ENCODE measurements around the gene CATSPERB.

Gene CATSPERB

DNA sequence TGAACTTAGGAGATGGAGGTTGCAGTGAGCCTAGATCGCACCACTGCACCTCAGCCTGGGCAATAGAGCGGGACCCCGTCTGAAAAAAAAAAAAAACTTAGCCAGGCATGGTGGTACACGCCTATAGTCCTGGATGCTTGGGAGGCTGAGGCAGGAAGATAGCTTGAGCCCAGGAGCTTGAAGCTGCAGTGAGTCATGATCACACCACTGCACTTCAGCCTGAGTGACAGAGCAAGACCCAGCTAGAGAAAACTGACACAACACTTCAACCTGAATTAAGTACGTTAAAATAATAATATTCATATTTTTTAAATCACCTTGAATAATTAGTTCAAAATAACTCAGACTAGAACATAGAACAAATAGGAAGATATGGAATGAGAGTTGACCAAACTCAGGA is 5.7 kb upstream of the CATSPERB start:
- TF ChIP-seq, protein P1, sequence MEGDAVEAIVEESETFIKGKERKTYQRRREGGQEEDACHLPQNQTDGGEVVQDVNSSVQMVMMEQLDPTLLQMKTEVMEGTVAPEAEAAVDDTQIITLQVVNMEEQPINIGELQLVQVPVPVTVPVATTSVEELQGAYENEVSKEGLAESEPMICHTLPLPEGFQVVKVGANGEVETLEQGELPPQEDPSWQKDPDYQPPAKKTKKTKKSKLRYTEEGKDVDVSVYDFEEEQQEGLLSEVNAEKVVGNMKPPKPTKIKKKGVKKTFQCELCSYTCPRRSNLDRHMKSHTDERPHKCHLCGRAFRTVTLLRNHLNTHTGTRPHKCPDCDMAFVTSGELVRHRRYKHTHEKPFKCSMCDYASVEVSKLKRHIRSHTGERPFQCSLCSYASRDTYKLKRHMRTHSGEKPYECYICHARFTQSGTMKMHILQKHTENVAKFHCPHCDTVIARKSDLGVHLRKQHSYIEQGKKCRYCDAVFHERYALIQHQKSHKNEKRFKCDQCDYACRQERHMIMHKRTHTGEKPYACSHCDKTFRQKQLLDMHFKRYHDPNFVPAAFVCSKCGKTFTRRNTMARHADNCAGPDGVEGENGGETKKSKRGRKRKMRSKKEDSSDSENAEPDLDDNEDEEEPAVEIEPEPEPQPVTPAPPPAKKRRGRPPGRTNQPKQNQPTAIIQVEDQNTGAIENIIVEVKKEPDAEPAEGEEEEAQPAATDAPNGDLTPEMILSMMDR (conservative IDR thresholded peaks at IDR 0.05; ENCODE audit: low read depth, low read length): no peak
- DNase-seq (ENCODE audit: low read depth): peak; percentile 27
- H3K4me3 ChIP-seq (ENCODE audit: low read length): no peak overlapping the region

- TF ChIP-seq, protein P1 (conservative IDR thresholded peaks at IDR 0.05; ENCODE audit: low read depth, low read length): no peak
- H3K4me3 ChIP-seq (ENCODE audit: low read length): no peak overlapping the region
- no peak for DNase-seq (ENCODE audit: low read depth)
Observed at GRCh38 chr14:91732859-91733477, 1.1 kb upstream of the CATSPERB start.

GRCh38 chr14:91732439-91732838 is 553 bp upstream of the CATSPERB start:
- no peak for DNase-seq (ENCODE audit: low read depth)
- TF ChIP-seq, protein P1 (conservative IDR thresholded peaks at IDR 0.05; ENCODE audit: low read depth, low read length): no peak
- H3K4me3 ChIP-seq (ENCODE audit: low read length): no peak overlapping the region

GRCh38 chr14:91731018-91731417 is 868 bp downstream of the CATSPERB start:
- H3K4me3 ChIP-seq (ENCODE audit: low read length): no peak overlapping the region
- DNase-seq (ENCODE audit: low read depth): no peak
- TF ChIP-seq, protein P1 (conservative IDR thresholded peaks at IDR 0.05; ENCODE audit: low read depth, low read length): no peak

GRCh38 chr14:91729756-91730155 is 2.1 kb downstream of the CATSPERB start:
- DNase-seq (ENCODE audit: low read depth): no peak
- no peak overlapping the region for H3K4me3 ChIP-seq (ENCODE audit: low read length)
- TF ChIP-seq, protein P1 (conservative IDR thresholded peaks at IDR 0.05; ENCODE audit: low read depth, low read length): no peak

DNA sequence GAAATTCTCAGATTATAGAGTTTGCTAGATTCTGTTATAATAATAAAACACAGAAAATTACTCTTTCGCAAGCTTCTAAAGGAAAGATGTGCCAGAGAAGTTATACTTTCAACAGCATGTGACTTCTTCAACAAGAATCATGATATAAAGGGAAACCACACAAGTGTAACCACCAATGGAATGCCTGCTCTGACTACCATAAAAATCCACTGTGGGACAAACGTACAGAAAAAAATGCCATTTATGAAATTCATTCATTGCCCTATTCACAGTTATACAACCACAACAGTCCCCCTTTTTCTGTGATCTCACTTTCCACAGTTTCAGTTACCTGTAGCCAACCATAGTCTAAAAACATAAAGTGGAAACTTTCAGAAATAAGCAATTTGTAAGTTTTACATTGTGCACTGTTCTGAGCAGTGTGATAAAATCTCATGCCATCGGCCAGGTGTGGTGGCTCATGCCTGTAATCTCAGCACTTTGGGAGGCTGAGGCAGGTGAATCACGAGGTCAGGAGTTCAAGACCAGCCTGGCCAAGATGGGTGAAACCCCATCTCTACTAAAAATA is 3.2 kb downstream of the CATSPERB start:
- H3K4me3 ChIP-seq (ENCODE audit: low read length): no peak overlapping the region
- DNase-seq (ENCODE audit: low read depth): no peak
- TF ChIP-seq, protein P1 (conservative IDR thresholded peaks at IDR 0.05; ENCODE audit: low read depth, low read length): no peak

- no peak overlapping the region for H3K4me3 ChIP-seq (ENCODE audit: low read length)
- TF ChIP-seq, protein P1 (conservative IDR thresholded peaks at IDR 0.05; ENCODE audit: low read depth, low read length): no peak
- no peak for DNase-seq (ENCODE audit: low read depth)
Observed at GRCh38 chr14:91727121-91727520, 4.8 kb downstream of the CATSPERB start.
